ENCODE data around the gene RBM18. TPM values are rescaled to one million over a fixed set of nuclear protein-coding genes. Genes with fewer than 3 reads are reported as not detected.
A peak's percentile ranks its signal among the peaks of the same experiment; 100 is the strongest.

The RBM18 gene
- total RNA-seq, 1 experiment from 2014 or later = 5.6 TPM

GRCh38 chr9:122212473-122213004, 52.1 kb downstream of the RBM18 start:
- H3K4me3 ChIP-seq (ENCODE audit: insufficient read depth, low read depth, low read length) = no peak overlapping the region
- no peak for DNase-seq
- peaks cover 52% of the 10 kb centered on the region for H3K27me3 ChIP-seq (ENCODE audit: control insufficient read depth, insufficient read depth, low read length)

GRCh38 chr9:122209451-122209850, 55.2 kb downstream of the RBM18 start:
- Histone ChIP-seq H3K36me3 (replicated peaks; ENCODE audit: control insufficient read depth, insufficient read depth, low read length) (no peaks in the 10 kb centered on the region), H3K4me3 (ENCODE audit: insufficient read depth, low read depth, low read length) (no peak overlapping the region), H3K27me3 (ENCODE audit: control insufficient read depth, insufficient read depth, low read length) (peaks cover 22% of the 10 kb centered on the region)
- DNase-seq = no peak

More at GRCh38 chr9:122212473-122213004, 52.1 kb downstream of the RBM18 start:
- no peaks in the 10 kb centered on the region for H3K36me3 ChIP-seq (replicated peaks; ENCODE audit: control insufficient read depth, insufficient read depth, low read length)

GRCh38 chr9:122207096-122207495, 57.5 kb downstream of the RBM18 start:
- no peak for DNase-seq
- H3K36me3 ChIP-seq (replicated peaks; ENCODE audit: control insufficient read depth, insufficient read depth, low read length) = no peaks in the 10 kb centered on the region
- no peak overlapping the region for H3K4me3 ChIP-seq (ENCODE audit: insufficient read depth, low read depth, low read length)
- H3K27me3 ChIP-seq (ENCODE audit: control insufficient read depth, insufficient read depth, low read length) = peaks cover 2% of the 10 kb centered on the region

GRCh38 chr9:122206118-122207046, 58.3 kb downstream of the RBM18 start:
- H3K27me3 ChIP-seq (ENCODE audit: control insufficient read depth, insufficient read depth, low read length) = no peaks in the 10 kb centered on the region
- DNase-seq = no peak
- H3K36me3 ChIP-seq (replicated peaks; ENCODE audit: control insufficient read depth, insufficient read depth, low read length) = no peaks in the 10 kb centered on the region
- no peak overlapping the region for H3K4me3 ChIP-seq (ENCODE audit: insufficient read depth, low read depth, low read length)

- no peak for DNase-seq
- Histone ChIP-seq H3K36me3 (replicated peaks; ENCODE audit: control insufficient read depth, insufficient read depth, low read length) (no peaks in the 10 kb centered on the region), H3K4me3 (ENCODE audit: insufficient read depth, low read depth, low read length) (no peak overlapping the region), H3K27me3 (ENCODE audit: control insufficient read depth, insufficient read depth, low read length) (no peaks in the 10 kb centered on the region)
Measured at GRCh38 chr9:122205176-122205575, 59.5 kb downstream of the RBM18 start.

GRCh38 chr9:122204491-122204890, 60.1 kb downstream of the RBM18 start:
- Histone ChIP-seq H3K4me3 (ENCODE audit: insufficient read depth, low read depth, low read length) (no peak overlapping the region), H3K36me3 (replicated peaks; ENCODE audit: control insufficient read depth, insufficient read depth, low read length) (no peaks in the 10 kb centered on the region), H3K27me3 (ENCODE audit: control insufficient read depth, insufficient read depth, low read length) (no peaks in the 10 kb centered on the region)
- no peak for DNase-seq

- Histone ChIP-seq H3K36me3 (replicated peaks; ENCODE audit: control insufficient read depth, insufficient read depth, low read length) (no peaks in the 10 kb centered on the region), H3K4me3 (ENCODE audit: insufficient read depth, low read depth, low read length) (no peak overlapping the region), H3K27me3 (ENCODE audit: control insufficient read depth, insufficient read depth, low read length) (no peaks in the 10 kb centered on the region)
- no peak for DNase-seq
Measured at GRCh38 chr9:122204055-122204454, 60.6 kb downstream of the RBM18 start.

- Histone ChIP-seq H3K36me3 (replicated peaks; ENCODE audit: control insufficient read depth, insufficient read depth, low read length) (no peaks in the 10 kb centered on the region), H3K27me3 (ENCODE audit: control insufficient read depth, insufficient read depth, low read length) (no peaks in the 10 kb centered on the region), H3K4me3 (ENCODE audit: insufficient read depth, low read depth, low read length) (no peak overlapping the region)
- DNase-seq = no peak
Measured at GRCh38 chr9:122202111-122202510, 62.5 kb downstream of the RBM18 start.

GRCh38 chr9:122201641-122202040, 63.0 kb downstream of the RBM18 start:
- no peak for DNase-seq
- no peaks in the 10 kb centered on the region for H3K36me3 ChIP-seq (replicated peaks; ENCODE audit: control insufficient read depth, insufficient read depth, low read length)
- no peaks in the 10 kb centered on the region for H3K27me3 ChIP-seq (ENCODE audit: control insufficient read depth, insufficient read depth, low read length)
- no peak overlapping the region for H3K4me3 ChIP-seq (ENCODE audit: insufficient read depth, low read depth, low read length)

GRCh38 chr9:122200960-122201595, 63.6 kb downstream of the RBM18 start:
- Histone ChIP-seq H3K4me3 (ENCODE audit: insufficient read depth, low read depth, low read length) (no peak overlapping the region), H3K36me3 (replicated peaks; ENCODE audit: control insufficient read depth, insufficient read depth, low read length) (no peaks in the 10 kb centered on the region), H3K27me3 (ENCODE audit: control insufficient read depth, insufficient read depth, low read length) (no peaks in the 10 kb centered on the region)
- DNase-seq = no peak

GRCh38 chr9:122197882-122198281, 66.8 kb downstream of the RBM18 start:
- Histone ChIP-seq H3K4me3 (ENCODE audit: insufficient read depth, low read depth, low read length) (no peak overlapping the region), H3K36me3 (replicated peaks; ENCODE audit: control insufficient read depth, insufficient read depth, low read length) (no peaks in the 10 kb centered on the region)
- no peak for DNase-seq

GRCh38 chr9:122197426-122197825, 67.2 kb downstream of the RBM18 start:
- H3K4me3 ChIP-seq (ENCODE audit: insufficient read depth, low read depth, low read length) = no peak overlapping the region
- DNase-seq = peak; percentile 67
- H3K27me3 ChIP-seq (ENCODE audit: control insufficient read depth, insufficient read depth, low read length) = no peaks in the 10 kb centered on the region
- no peaks in the 10 kb centered on the region for H3K36me3 ChIP-seq (replicated peaks; ENCODE audit: control insufficient read depth, insufficient read depth, low read length)

More at GRCh38 chr9:122197882-122198281, 66.8 kb downstream of the RBM18 start:
- H3K27me3 ChIP-seq (ENCODE audit: control insufficient read depth, insufficient read depth, low read length) = no peaks in the 10 kb centered on the region

GRCh38 chr9:122195875-122196274, 68.8 kb downstream of the RBM18 start:
- no peaks in the 10 kb centered on the region for H3K27me3 ChIP-seq (ENCODE audit: control insufficient read depth, insufficient read depth, low read length)
- DNase-seq = no peak
- H3K4me3 ChIP-seq (ENCODE audit: insufficient read depth, low read depth, low read length) = no peak overlapping the region

GRCh38 chr9:122193651-122194050, 71.0 kb downstream of the RBM18 start:
- Histone ChIP-seq H3K27me3 (ENCODE audit: control insufficient read depth, insufficient read depth, low read length) (no peaks in the 10 kb centered on the region), H3K4me3 (ENCODE audit: insufficient read depth, low read depth, low read length) (no peak overlapping the region), H3K36me3 (replicated peaks; ENCODE audit: control insufficient read depth, insufficient read depth, low read length) (no peaks in the 10 kb centered on the region)
- no peak for DNase-seq

More at GRCh38 chr9:122195875-122196274, 68.8 kb downstream of the RBM18 start:
- H3K36me3 ChIP-seq (replicated peaks; ENCODE audit: control insufficient read depth, insufficient read depth, low read length) = no peaks in the 10 kb centered on the region

Data from H7 (cell line).